CD4-positive, alpha-beta T cell (primary cell): ENCODE data around the gene LYST. TPM values are rescaled to one million over a fixed set of nuclear protein-coding genes. Genes with fewer than 3 reads are reported as not detected.
"Not testable (repeated sequence)": the region's sequence is repeated elsewhere in the genome, so short reads cannot be mapped to it uniquely, and the experiment has no call there.

Source experiments
- ATAC-seq: fragments of 200-7000 bp; cut with Tn5 transposase; one replicate; pipeline ENCODE4 v1.10.0; 2022; ENCODE audit warnings: mild to moderate bottlenecking; ENCODE audit not compliant: poor library complexity
- CTCF ChIA-PET: fragments of 350-600 bp; sonication (Branson Sonifier 250); formaldehyde crosslinking; loops from one replicate; lab custom pipeline; 2021; ENCODE audit warnings: antibody characterized with exemption, inconsistent platforms; lab: Charles Lee
- POLR2A ChIA-PET: fragments of 350-600 bp; sonication (Branson Sonifier 250); formaldehyde crosslinking; loops from one replicate; lab custom pipeline; 2021; ENCODE audit warnings: antibody characterized with exemption, inconsistent platforms; lab: Charles Lee
- DNase-seq, 14 experiments: peaks; one replicate each; pipeline ENCODE4 v3.0.0-alpha.2; 2013 to 2020; ENCODE audit warnings: mixed read lengths in 2 of 14
- H3K27ac ChIP-seq, 2 donors: one replicate each; pipeline versions ENCODE4 v1.5.1 to v1.7.0; 2013; ENCODE audit warnings: low read length in 2 of 2, low read depth in 1 of 2, mild to moderate bottlenecking in 1 of 2
- H3K27me3 ChIP-seq, 2 experiments: 1 replicate in 1 of 2; 2 replicates in 1 of 2; pipeline versions ENCODE4 v1.6.1 to v1.7.0; 2013; ENCODE audit warnings: low read length in 2 of 2, control low read depth in 1 of 2, mild to moderate bottlenecking in 1 of 2, moderate library complexity in 1 of 2; ENCODE audit not compliant: insufficient read depth in 2 of 2, control insufficient read depth in 1 of 2
- H3K36me3 ChIP-seq: one replicate; pipeline ENCODE4 v1.6.1; 2013; ENCODE audit warnings: low read length, control low read depth; ENCODE audit not compliant: insufficient read depth
- H3K4me1 ChIP-seq: one replicate; pipeline ENCODE4 v1.6.1; 2013; ENCODE audit warnings: low read length, control low read depth; ENCODE audit not compliant: insufficient read depth
- H3K4me3 ChIP-seq: one replicate; pipeline ENCODE4 v1.5.1; 2013; ENCODE audit warnings: mild to moderate bottlenecking, low read length, moderate library complexity
- H3K9me3 ChIP-seq, 2 experiments: 1 replicate in 1 of 2; 2 replicates in 1 of 2; pipeline versions ENCODE4 v1.6.1 to v1.7.0; 2013; ENCODE audit warnings: low read length in 2 of 2, mild to moderate bottlenecking in 2 of 2, control low read depth in 1 of 2, moderate library complexity in 1 of 2; ENCODE audit not compliant: control insufficient read depth in 1 of 2, insufficient read depth in 1 of 2
- H3K27ac Mint-ChIP-seq: one replicate; pipeline ENCODE4 v1.8.0; 2020; ENCODE audit warnings: mixed read lengths
- H3K27me3 Mint-ChIP-seq: one replicate; pipeline ENCODE4 v1.8.0; 2021; ENCODE audit warnings: mixed read lengths
- H3K36me3 Mint-ChIP-seq: one replicate; pipeline ENCODE4 v1.8.0; 2021; ENCODE audit warnings: low read depth, mixed read lengths
- H3K4me1 Mint-ChIP-seq: one replicate; pipeline ENCODE4 v1.8.0; 2021; ENCODE audit warnings: low read depth, mixed read lengths
- H3K4me3 Mint-ChIP-seq: one replicate; pipeline ENCODE4 v1.8.0; 2020; ENCODE audit warnings: mild to moderate bottlenecking, mixed read lengths
- H3K9me3 Mint-ChIP-seq: one replicate; pipeline ENCODE4 v1.8.0; 2020; ENCODE audit warnings: mixed read lengths
- CTCF ChIP-seq: fragments of 200-600 bp; IDR thresholded peaks from one replicate; pipeline ENCODE4 v1.8.0; 2022; ENCODE audit warnings: antibody characterized with exemption, mild to moderate bottlenecking
- intact Hi-C, 2 experiments: fragments of 100-400 bp; cut with DNase I in 1 of 2; cut with micrococcal nuclease in 1 of 2; formaldehyde crosslinking; loops; one replicate each; pipeline versions ENCODE4 v1.15.1 to v1.9.0; 2023 to 2025; cut with DNase I, micrococcal nuclease
- total RNA-seq, 174 experiments: library from RNA in 2 of 174; stranded (reverse) in 2 of 174; gene quantifications; one replicate each; pipeline ENCODE4 v1.2.3 and lab custom pipeline; 2021 to 2026

The LYST gene
- total RNA-seq, 2 experiments from 2014 or later, result 24.9 to 26.8 TPM

DNA sequence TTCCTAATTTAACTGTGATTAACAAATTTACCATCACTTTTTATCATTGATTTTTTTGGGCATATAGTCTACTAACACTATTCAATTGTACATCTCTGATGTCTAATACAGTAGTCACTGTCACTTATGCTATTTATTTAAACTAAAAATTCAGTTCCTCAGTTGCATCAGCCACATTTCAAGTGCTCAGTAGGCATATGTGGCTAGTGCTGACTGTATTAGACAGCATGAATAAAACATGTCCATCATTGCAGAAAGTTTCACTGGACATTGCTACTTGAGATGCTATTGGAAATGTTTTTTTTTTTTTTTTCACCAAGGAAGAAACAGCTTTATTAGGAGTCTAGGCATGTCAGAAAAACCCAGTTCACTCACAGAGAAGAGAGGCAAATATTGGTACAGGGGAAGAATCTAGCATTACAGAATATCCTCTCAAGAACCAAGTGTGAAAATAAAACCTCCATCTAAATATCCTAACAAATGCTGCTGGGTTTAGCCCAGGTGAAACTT is 109.1 kb downstream of the LYST start:
- Mint-ChIP-seq H3K9me3 (no peaks in the 10 kb centered on the region), H3K4me3 (no peak overlapping the region), H3K27me3 (no peaks in the 10 kb centered on the region), H3K36me3 (peaks cover 71% of the 10 kb centered on the region), H3K4me1 (no peaks in the 10 kb centered on the region), H3K27ac (no peak overlapping the region)
- Histone ChIP-seq H3K27ac (no peak overlapping the region), H3K27me3 (no peaks in the 10 kb centered on the region), H3K4me1 (no peaks in the 10 kb centered on the region), H3K4me3 (no peak overlapping the region), H3K9me3 (no peaks in the 10 kb centered on the region), H3K36me3 (peaks cover 21% of the 10 kb centered on the region)
- CTCF ChIA-PET, result interaction anchor here (1.4 kb wide), 1 partner anchor 27 kb away, joined by 4 read pairs; no protein-coding TSS in a partner anchor
- no peak for ATAC-seq
- intact Hi-C loops, result no loop called here
- TF ChIP-seq CTCF, result no peak
- no peak for DNase-seq
- POLR2A ChIA-PET, result no interaction called here

DNA sequence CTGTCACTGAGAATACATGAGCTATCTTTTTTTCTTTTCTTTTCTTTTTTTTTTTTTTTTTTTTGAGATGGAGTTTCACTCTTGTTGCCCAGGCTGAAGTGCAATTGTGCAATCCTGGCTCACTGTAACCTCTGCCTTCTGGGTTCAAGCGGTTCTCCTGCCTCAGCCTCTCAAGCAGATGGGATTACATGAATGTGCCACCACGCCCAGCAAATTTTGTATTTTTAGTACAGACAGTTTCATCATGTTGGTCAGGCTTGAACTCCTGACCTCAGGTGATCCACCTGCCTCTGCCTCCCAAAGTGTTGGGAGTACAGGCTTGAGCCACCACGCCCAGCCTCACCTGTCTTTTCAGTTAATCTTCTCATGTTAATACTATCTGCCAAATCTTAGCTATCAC is 112.5 kb downstream of the LYST start:
- intact Hi-C loops, H3K4me1 Mint-ChIP-seq, POLR2A ChIA-PET, H3K27ac Mint-ChIP-seq, H3K27me3 Mint-ChIP-seq, DNase-seq, H3K4me3 ChIP-seq, H3K27me3 ChIP-seq, ATAC-seq, H3K4me3 Mint-ChIP-seq, H3K4me1 ChIP-seq, H3K27ac ChIP-seq, H3K9me3 Mint-ChIP-seq, H3K9me3 ChIP-seq: not testable (repeated sequence)
- peaks cover 68% of the 10 kb centered on the region for H3K36me3 Mint-ChIP-seq
- CTCF ChIA-PET, result interaction anchor here (0.6 kb wide), 1 partner anchor 799 kb away, joined by 5 read pairs; no protein-coding TSS in a partner anchor
- peaks cover 26% of the 10 kb centered on the region for H3K36me3 ChIP-seq

DNA sequence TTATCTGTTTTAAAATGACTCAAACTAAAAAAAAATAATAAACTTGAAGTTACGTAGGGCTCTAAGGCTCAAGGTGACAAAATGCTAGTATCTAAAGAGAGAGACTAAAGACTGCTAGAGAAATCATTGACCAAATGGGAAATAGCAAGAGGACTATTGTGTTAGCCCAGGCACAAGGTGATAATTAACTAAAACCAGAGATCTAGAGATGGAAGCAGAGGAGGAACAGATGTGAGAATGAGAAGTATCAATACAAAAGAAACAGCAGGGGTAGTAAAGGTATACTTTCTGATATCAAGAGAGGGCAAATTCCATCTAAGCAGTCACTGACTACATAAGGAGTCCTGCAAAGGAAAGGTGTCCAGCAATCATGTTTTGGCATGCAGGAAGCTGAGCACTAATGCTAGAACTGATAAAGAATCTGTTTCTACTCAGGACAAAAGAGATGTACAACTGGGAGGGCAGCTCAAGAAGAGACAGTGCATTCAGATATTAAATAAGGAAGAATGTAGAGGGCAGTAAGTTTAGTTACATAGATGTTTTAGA is 116.9 kb downstream of the LYST start:
- H3K9me3 ChIP-seq, result no peaks in the 10 kb centered on the region
- ChIA-PET CTCF (interaction anchor here (1.2 kb wide), 1 partner anchor 11 kb away, joined by 3 read pairs; no protein-coding TSS in a partner anchor), POLR2A (no interaction called here)
- no peak overlapping the region for H3K4me3 ChIP-seq
- H3K4me1 Mint-ChIP-seq, result no peaks in the 10 kb centered on the region
- no peak for TF ChIP-seq CTCF
- H3K36me3 Mint-ChIP-seq, result peaks cover 71% of the 10 kb centered on the region
- no peak overlapping the region for H3K4me3 Mint-ChIP-seq
- H3K36me3 ChIP-seq, result peaks cover 35% of the 10 kb centered on the region
- no peak overlapping the region for H3K27ac ChIP-seq
- no peak for DNase-seq
- H3K27me3 ChIP-seq, result no peaks in the 10 kb centered on the region
- no peaks in the 10 kb centered on the region for H3K9me3 Mint-ChIP-seq
- H3K27me3 Mint-ChIP-seq, result no peaks in the 10 kb centered on the region
- no peaks in the 10 kb centered on the region for H3K4me1 ChIP-seq
- H3K27ac Mint-ChIP-seq, result no peak overlapping the region
- intact Hi-C loops, result no loop called here
- no peak for ATAC-seq

DNA sequence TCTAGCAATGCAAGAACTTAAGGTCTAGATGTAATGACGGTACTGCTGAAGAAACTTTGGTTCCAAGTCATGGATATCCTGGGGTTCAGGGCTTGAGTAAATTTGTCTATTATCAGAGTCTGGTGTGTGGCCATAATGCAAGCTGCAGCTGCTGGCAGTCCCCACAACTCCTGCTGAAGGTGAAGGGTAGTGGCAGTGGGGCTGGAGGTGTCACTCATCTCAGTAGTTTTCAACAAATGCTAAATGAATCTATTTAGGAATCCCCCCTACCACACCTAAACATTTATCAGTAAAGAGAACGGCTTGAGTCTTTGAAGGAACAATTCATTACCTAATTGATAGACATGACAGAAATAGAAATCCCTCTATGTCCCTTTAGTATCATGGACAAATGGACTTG is 118.0 kb downstream of the LYST start:
- Mint-ChIP-seq H3K36me3 (peaks cover 74% of the 10 kb centered on the region), H3K27ac (no peak overlapping the region), H3K4me3 (no peak overlapping the region), H3K27me3 (no peaks in the 10 kb centered on the region), H3K9me3 (no peaks in the 10 kb centered on the region), H3K4me1 (no peaks in the 10 kb centered on the region)
- Histone ChIP-seq H3K27me3 (no peaks in the 10 kb centered on the region), H3K4me1 (no peaks in the 10 kb centered on the region), H3K9me3 (no peaks in the 10 kb centered on the region), H3K36me3 (peaks cover 38% of the 10 kb centered on the region), H3K4me3 (no peak overlapping the region), H3K27ac (no peak overlapping the region)
- DNase-seq (no peak), ATAC-seq (no peak)
- POLR2A ChIA-PET, result no interaction called here
- CTCF ChIA-PET, result interaction anchor here (1.0 to 1.2 kb wide), 2 partner anchors 10 to 223 kb away, joined by 3 read pairs; no protein-coding TSS in a partner anchor
- no peak for TF ChIP-seq CTCF
- intact Hi-C loops, result no loop called here
